Mononuclear cell (primary cell): ENCODE measurements around the gene RAPGEF3. TPM values are rescaled to one million over a fixed set of nuclear protein-coding genes. Genes with fewer than 3 reads are reported as not detected.

Experiments used
- H3K27me3 ChIP-seq: 2 replicates; pipeline ENCODE4 v1.6.0; 2011; ENCODE audit warnings: low read length, control low read depth; ENCODE audit not compliant: insufficient read depth
- H3K4me1 ChIP-seq: 2 replicates; pipeline ENCODE4 v1.5.1; 2011; ENCODE audit warnings: mild to moderate bottlenecking, low read length, control low read depth; ENCODE audit not compliant: insufficient read depth
- H3K4me3 ChIP-seq: 2 replicates; pipeline ENCODE4 v1.5.1; 2011; ENCODE audit warnings: mild to moderate bottlenecking, low read length, moderate library complexity
- H3K9me3 ChIP-seq: 2 replicates; pipeline ENCODE4 v1.5.1; 2011; ENCODE audit warnings: low read depth, mild to moderate bottlenecking, control low read depth, low read length
- total RNA-seq: library from RNA; depleted of rRNA; stranded (reverse); fragments of >200 nt; gene quantifications from one replicate; pipeline ENCODE4 v1.2.3, GENCODE V29; 2012

RAPGEF3 gene
- total RNA-seq, 1 donor: 0.42 TPM

DNA sequence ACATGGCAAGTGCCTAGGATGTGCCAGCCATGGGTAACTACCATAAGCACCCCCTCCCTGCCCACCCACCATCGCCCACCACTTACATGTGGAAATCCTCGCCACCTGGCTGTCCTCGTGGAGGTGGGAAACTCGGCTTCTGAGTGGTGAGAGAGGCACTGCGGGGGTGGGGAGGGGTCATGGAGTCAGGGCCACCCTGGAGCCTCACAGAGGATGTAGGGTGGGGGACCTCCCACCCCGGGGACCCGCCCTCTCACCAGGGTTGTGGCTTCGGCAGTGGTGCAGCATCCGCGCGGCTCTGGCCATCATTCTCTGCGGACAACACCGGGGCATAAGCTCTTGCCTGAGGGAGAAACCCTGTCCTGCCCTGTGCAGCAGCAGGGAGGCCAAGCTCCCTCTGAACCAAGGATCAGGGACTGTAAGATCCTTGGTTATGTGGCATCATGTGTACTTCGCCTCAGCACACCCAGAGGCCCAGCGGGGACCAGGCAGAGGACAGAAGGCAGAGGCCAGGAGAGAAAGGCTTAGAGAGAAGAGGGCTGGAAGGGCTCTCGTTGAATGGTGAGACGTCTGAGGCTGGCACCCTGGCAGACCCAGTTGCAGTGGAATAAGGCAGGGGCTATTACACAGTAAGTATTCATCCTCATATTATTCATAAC lies 20.6 kb downstream of the RAPGEF3 start:
- no peaks in the 10 kb centered on the region for H3K27me3 ChIP-seq
- H3K9me3 ChIP-seq: no peaks in the 10 kb centered on the region
- peaks cover 28% of the 10 kb centered on the region for H3K4me1 ChIP-seq
- H3K4me3 ChIP-seq: no peak overlapping the region

DNA sequence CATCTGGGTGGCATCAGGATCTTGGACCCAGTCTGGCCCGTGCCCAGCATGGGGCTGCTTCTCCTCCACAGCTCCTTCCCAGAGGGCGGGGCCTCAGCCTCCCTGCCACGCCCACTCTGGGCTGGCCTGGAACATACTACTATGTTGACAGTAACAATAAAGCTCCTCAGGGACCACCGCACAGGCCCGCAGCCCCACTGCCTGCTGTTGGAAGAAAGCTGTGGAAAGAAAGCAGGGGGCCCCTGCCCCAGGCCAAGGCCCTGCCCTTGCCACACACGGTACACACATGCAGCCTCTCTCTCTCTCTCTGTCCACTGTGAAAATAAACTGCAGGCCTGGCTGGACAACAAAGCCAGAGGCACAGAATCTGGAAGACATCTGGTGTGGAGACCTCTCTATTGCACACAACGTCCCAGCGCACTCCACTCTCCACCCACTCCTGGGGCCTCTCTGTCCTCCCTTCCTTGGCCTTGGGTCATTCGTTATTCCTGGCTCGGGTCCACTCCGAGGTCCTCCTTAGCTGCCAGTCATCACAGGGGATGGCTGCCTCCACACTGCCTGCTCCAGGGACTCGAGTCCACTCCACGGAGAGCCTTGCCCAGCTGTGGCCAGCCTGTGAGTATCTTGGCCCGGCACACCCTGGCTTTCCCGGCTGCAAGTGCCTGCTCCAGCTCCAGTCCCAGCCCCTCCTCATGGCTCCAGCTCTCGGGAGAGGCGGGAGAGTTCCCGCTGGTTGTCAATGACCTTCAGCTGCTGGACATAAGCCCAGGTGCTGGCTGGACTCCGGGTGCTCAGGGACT lies 21.6 kb downstream of the RAPGEF3 start:
- no peaks in the 10 kb centered on the region for H3K9me3 ChIP-seq
- H3K27me3 ChIP-seq: no peaks in the 10 kb centered on the region
- H3K4me3 ChIP-seq: no peak overlapping the region
- peaks cover 36% of the 10 kb centered on the region for H3K4me1 ChIP-seq

DNA sequence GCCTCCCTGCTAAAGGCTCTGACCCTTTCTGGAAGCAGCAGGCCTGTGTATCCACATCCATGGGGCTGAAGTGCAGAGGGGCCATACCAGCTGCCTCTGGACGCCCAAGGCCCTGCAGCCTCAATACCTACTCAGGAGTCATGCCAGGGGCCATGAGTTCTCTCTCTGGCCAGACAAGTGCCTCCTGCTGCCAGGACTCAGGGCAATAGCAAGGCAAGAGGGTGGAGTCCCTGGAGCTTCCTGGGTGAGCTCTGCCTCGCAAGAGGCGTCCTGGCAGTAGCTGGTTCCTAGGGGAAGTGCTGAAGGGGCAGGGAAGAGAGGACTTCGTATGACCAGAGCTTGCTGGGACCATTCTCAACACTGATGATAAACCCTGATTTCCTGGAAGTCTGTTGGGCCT lies 22.5 kb downstream of the RAPGEF3 start:
- no peaks in the 10 kb centered on the region for H3K9me3 ChIP-seq
- H3K4me3 ChIP-seq: no peak overlapping the region

DNA sequence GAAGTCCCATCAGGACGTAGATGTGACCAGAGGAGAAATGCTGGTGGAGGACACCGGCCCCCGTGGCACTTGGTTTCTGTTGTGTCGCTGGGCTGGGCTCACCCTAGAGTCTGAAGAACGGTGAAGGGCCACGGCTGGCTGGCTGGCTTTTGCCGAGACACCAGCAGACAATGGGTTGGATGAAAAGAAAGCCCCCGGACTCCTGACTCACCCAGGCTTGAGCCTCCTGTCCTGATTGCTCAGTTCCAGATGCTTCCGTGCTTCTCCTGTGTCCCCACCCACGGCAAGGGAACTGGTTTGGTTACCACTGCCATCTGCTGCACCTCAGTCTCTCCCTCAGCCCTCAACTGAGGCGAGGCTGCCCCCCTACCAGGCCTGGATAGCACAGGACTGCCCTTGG lies 23.0 kb downstream of the RAPGEF3 start:
- Histone ChIP-seq H3K4me3 (no peak overlapping the region), H3K27me3 (no peaks in the 10 kb centered on the region), H3K4me1 (peaks cover 26% of the 10 kb centered on the region), H3K9me3 (no peaks in the 10 kb centered on the region)

More for the DNA sequence above, 22.5 kb downstream of the RAPGEF3 start:
- peaks cover 31% of the 10 kb centered on the region for H3K4me1 ChIP-seq
- no peaks in the 10 kb centered on the region for H3K27me3 ChIP-seq

DNA sequence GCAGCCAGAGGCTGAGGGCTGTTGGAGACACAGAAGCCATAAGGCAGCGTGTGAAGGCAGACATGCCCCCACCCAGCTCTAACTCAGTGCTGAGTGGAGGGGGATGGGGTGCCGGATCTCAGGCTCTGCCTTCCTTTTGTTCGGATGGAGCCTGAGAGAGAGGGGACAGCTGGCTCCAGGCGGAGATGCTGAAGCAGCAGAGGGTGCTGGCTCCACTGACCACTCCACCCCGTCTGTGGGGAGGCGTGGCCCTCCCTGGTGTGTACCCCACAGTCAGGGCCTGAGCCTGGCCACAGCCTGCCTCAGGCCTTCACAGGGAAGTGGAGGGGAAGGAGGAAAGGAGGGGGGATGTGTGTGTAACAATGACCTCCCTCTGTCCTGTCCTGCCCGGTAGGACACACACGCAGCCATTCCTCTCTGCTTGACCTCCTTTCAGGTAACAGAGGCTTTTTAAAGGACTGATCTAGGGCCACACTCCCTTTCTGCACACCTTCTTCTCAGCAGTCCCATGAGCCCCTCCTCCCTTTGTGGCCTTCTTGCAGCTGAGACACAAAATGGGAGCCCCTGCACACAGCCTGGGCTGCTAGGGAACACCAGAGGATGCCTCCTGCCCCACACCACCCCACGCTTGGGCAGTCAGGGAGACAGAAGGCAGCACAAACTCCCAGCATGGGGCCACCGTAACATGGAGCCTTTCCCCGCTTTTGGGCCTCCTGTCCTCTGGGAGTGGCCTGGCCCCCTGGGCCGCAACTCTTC lies 23.8 kb downstream of the RAPGEF3 start:
- Histone ChIP-seq H3K9me3 (no peaks in the 10 kb centered on the region), H3K4me3 (no peak overlapping the region), H3K4me1 (peaks cover 18% of the 10 kb centered on the region), H3K27me3 (no peaks in the 10 kb centered on the region)

DNA sequence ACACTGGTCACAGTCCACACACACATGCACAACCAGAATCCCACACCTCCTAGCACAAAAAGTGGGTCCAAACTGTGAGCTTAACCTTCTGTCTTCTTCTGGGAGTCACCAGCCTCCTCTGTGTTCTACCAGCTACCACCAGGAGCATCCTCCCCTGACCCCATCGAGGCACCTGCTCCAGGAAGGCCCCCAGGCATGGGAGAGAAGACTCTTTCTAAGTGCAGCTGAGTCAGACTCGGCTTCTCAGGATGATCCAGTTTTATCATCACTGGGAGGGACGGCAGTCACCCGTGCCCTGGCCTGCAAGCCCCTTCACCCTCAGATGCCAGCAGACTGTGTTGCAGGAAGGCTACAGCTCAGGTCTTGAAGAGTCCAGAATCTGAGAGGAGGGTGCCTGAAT lies 25.5 kb downstream of the RAPGEF3 start:
- Histone ChIP-seq H3K9me3 (no peaks in the 10 kb centered on the region), H3K27me3 (no peaks in the 10 kb centered on the region)

DNA sequence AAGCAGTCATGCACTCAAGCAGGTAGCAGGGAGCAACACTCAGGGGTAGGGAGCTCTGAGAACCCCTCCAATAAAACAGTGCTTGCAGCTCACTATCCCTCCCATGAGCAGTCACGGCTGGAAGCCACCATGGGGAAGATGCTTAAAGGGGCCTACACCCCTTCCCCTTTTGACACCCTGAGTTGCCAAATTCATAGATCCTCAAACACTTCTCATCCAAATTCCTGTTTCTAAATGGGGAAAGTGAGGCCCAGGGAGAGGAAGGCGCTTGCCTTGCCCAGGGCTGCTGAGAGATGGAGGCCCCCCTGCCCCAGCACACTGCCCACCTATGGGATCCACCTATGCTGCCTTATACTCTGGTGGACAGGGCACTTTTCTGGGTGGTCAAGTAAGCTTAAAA lies 26.2 kb downstream of the RAPGEF3 start:
- no peaks in the 10 kb centered on the region for H3K9me3 ChIP-seq
- H3K4me3 ChIP-seq: no peak overlapping the region
- peaks cover 12% of the 10 kb centered on the region for H3K4me1 ChIP-seq
- no peaks in the 10 kb centered on the region for H3K27me3 ChIP-seq

More for the DNA sequence above, 25.5 kb downstream of the RAPGEF3 start:
- Histone ChIP-seq H3K4me1 (peaks cover 12% of the 10 kb centered on the region), H3K4me3 (no peak overlapping the region)

DNA sequence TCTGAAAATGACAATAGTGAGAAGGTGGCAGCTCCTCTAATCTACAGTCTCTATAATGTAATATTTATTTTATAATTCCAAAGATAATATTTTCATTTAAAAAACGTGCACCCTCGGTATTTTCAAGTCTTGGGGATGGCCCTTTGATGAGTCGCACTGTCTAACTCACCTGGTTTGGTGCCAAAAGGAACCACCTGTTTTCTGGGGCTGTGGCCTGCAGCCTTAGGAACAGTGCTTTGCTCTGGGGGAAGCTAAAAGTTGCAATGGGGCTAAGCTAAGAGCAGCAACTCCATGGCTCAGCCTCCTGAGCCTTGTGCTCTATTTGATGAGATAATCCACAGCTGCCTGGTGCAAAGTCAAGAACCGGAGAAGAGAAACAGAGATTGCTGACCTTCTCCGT lies 27.0 kb downstream of the RAPGEF3 start:
- Histone ChIP-seq H3K4me3 (no peak overlapping the region), H3K27me3 (no peaks in the 10 kb centered on the region), H3K9me3 (no peaks in the 10 kb centered on the region)

DNA sequence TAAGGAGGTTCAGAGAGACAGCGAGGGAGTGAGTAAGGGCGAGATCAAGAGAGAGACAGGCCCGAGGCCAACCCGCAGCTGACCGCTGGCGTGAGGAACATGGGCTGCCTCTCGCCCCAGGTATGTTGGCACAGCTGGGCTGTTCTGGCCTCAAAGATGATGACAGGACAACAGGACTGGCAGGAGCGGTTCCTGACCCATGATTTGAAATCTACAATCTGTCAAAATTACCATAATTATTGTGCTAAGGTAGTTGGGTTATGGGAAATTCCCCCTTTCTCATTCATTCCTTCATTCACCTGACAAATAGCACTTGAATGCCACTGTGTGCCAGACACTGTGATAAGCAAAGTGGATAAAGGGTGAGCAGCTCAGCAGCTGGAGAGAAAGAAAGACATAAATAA lies 28.3 kb downstream of the RAPGEF3 start:
- no peaks in the 10 kb centered on the region for H3K9me3 ChIP-seq
- H3K4me1 ChIP-seq: peaks cover 12% of the 10 kb centered on the region
- no peaks in the 10 kb centered on the region for H3K27me3 ChIP-seq
- H3K4me3 ChIP-seq: no peak overlapping the region

More for the DNA sequence above, 27.0 kb downstream of the RAPGEF3 start:
- peaks cover 12% of the 10 kb centered on the region for H3K4me1 ChIP-seq

DNA sequence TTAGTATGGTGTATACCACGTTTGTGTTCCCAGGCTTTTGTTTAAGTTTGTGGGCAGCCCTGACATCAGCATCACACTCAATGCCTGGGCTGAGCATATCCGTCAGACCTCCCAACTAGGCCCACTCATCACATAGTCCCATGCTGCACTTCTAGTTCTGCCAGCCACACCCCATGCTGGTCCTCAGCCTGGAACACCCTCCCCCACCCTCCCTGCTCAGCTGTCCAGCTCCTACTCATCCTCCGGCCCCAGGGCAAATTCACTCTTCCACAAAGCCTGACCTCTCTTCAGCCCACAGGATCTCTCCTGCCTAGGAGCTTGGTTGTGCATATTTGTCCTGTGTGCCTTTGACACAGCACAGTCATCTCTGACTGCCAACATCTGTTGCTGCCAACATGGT lies 29.4 kb downstream of the RAPGEF3 start:
- Histone ChIP-seq H3K9me3 (no peaks in the 10 kb centered on the region), H3K4me1 (peaks cover 12% of the 10 kb centered on the region), H3K4me3 (no peak overlapping the region), H3K27me3 (no peaks in the 10 kb centered on the region)

DNA sequence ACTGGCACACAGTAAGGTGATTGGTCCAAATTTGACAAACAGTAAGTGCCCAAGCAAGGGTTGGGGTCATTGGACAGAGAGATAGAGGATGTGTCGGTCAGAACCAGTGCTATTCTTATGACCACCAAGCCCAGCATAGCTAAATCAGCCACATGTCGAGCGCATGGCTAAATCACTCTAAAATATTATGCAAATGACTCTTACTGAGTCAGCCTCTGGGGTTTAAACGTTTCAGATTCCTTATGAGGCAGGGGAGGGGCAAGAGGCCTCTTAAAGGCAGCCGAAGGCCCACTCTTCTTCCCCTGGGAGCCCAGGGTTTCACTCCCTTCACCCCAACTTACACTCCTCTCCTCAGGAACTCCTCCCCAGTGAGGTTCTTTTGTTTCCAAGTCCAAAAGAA lies 32.8 kb downstream of the RAPGEF3 start:
- Histone ChIP-seq H3K27me3 (no peaks in the 10 kb centered on the region), H3K4me3 (no peak overlapping the region), H3K4me1 (peaks cover 19% of the 10 kb centered on the region), H3K9me3 (no peaks in the 10 kb centered on the region)

DNA sequence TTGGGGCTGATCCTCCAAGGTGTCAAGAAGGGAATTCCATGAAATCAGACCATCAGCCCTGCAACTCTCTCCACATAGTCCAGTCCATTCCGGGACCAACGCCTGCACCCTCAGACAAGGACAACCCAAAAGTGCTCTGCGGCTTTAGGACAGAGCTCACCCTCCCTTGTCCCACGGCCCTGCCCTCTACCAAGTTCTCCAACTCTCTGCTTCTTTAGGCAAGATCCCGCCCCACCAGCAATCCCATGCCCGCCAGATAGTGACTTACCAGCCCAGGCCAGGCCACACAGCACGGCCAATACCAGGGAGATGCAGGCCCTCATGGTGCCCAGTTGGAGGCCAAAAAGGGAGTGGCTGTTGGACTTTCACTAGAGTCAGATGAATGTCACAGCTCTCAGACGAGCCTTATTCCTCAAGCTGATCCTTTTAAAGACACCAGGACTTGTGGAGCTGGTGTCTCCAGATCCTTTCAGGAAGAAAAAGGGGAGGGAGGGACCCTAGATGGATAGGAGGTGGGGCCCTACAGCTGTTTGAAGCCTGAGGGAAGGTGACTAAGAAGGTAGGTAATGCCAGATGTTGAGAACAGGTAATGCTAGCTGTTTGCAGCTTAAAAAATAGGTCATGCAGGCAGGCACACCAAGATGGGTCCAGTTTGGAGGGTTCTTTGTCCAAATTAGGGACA lies 33.4 kb downstream of the RAPGEF3 start, which contains the start of gene ENDOU:
Gene ENDOU (minus strand): TSS at position 400 of the 682 bp plus-strand sequence. CDS start 77 bp downstream, at position 323.
- Histone ChIP-seq H3K4me1 (peaks cover 19% of the 10 kb centered on the region), H3K4me3 (no peak within 1 kb of the TSS), H3K27me3 (no peaks in the 10 kb centered on the region), H3K9me3 (no peaks in the 10 kb centered on the region)

DNA sequence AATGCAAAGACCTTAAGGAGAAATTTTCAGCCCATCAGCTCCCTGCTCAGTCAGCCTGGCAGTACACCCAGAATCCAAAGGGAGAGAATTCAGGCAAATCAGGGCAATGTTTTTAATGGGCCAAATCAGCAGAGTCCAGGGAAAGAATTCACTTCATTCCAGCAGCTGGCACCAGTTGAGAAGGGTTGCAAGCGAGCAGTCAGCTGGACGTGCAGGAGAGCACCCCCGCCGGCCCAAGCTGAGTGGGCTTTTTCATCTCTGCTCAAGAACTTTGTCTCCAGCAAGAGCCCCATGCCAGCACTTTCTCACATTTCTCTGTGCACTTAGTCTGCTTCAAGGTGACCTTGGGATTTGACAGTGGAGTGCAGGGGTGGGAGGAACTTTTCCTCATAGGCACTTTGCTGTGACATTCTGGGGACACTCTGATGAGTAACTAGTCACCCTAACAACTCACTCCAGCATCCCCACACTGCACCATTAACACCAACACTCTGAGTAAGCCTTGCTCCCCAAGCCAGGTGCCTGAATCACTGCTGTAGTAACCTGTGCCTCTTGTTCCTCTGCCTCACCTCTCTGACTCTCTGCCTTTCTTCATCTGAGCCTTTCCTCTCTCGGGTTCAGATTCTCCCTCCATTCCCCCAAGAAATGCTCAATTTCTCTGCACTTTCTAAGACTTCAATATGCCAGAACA lies 35.6 kb downstream of the RAPGEF3 start:
- H3K4me1 ChIP-seq: peaks cover 21% of the 10 kb centered on the region
- H3K9me3 ChIP-seq: no peaks in the 10 kb centered on the region
- no peaks in the 10 kb centered on the region for H3K27me3 ChIP-seq
- H3K4me3 ChIP-seq: no peak overlapping the region

DNA sequence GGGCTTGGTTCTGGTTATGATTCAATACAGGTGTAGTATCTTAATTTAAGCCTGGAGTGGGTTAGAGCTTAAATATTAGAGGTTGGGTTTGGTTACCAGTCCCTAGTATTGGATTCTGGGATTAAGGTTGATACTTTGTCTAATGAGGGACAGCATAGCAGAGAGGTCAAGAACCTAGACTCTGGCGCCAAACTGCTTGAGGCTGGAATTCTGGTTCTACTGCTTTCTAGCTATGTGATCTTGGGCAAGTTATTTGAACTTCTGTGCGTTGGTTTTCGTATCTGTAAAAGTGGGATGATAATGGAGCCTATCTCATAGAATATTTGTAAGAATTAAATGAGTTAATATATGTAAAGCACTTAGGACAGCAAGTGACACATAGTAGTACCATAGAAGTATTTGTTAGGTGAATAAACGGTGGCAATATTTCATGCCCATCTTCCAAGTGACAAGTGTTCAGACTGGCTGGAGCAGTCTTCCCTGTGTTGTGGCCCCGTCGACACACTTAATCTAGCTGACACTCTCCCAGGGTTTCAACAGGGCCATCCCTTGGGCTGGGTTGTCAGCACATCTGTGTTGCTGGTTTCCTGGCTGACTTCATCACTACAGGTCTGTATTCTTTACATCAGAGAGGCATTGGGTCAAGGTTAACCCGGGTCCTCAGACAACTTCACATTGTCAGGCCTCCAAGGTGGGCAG lies 36.4 kb downstream of the RAPGEF3 start:
- H3K27me3 ChIP-seq: no peaks in the 10 kb centered on the region
- no peaks in the 10 kb centered on the region for H3K9me3 ChIP-seq
- peaks cover 29% of the 10 kb centered on the region for H3K4me1 ChIP-seq
- H3K4me3 ChIP-seq: no peak overlapping the region
